GM12873 (cell line): ENCODE results near the gene GLRX.

ENCODE experiments used
- TF ChIP-seq, protein P1 (sequence below): IDR thresholded peaks from 2 replicates; pipeline ENCODE4 v1.5.1; 2012; ENCODE audit warnings: low read depth, mild to moderate bottlenecking, moderate library complexity, low read length, control low read depth; ENCODE audit not compliant: insufficient read depth; ENCODE audit errors: missing control alignments

The GLRX gene

DNA sequence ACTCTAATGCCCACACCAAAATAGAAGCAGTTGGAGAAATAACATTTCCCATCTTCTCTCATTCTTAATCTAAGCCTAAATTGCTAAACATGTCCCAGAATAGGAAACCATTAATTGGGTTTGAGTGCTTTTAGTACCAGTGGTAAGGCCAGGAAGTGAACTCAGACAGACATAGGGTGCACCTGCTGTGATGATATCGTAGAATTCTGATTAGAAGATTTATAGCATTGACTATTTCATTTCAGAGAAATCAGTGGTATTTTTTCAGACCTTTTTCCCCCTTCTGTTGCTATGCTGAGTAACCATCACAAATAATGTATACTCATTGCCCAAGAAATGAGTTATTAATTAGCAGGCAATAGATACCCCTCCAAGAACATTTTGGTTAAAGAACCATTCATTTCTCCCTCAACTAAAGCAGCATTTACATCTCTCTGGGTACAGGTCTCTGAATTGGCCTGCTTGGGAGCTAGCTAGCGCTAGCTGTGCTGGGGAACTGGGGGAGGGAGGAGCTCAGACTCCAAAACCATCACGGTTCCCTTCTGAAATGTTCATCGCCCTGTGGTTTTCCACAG is 7.3 kb downstream of the GLRX start:
- TF ChIP-seq, protein P1, sequence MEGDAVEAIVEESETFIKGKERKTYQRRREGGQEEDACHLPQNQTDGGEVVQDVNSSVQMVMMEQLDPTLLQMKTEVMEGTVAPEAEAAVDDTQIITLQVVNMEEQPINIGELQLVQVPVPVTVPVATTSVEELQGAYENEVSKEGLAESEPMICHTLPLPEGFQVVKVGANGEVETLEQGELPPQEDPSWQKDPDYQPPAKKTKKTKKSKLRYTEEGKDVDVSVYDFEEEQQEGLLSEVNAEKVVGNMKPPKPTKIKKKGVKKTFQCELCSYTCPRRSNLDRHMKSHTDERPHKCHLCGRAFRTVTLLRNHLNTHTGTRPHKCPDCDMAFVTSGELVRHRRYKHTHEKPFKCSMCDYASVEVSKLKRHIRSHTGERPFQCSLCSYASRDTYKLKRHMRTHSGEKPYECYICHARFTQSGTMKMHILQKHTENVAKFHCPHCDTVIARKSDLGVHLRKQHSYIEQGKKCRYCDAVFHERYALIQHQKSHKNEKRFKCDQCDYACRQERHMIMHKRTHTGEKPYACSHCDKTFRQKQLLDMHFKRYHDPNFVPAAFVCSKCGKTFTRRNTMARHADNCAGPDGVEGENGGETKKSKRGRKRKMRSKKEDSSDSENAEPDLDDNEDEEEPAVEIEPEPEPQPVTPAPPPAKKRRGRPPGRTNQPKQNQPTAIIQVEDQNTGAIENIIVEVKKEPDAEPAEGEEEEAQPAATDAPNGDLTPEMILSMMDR = no peak

DNA sequence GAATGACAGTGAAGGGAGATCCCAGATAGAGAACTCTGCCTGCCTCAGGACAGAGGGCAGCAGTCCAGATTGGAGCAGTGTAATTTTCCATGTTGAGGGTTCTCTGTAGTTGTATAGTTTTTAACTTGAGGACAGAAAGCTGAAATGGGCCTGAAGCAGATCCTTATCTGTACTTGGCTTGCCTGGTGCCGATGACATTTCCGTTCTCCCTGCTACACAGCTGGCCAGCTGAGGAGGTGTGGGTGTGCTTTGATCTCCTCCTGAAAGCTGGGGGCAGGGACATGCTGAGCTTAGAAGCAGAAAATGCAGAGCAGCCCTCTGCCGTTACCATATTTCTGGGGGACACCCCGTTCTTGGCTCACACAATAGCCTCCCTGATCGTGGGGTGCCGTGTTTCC is 10.5 kb downstream of the GLRX start:
- TF ChIP-seq, protein P1 = no peak

DNA sequence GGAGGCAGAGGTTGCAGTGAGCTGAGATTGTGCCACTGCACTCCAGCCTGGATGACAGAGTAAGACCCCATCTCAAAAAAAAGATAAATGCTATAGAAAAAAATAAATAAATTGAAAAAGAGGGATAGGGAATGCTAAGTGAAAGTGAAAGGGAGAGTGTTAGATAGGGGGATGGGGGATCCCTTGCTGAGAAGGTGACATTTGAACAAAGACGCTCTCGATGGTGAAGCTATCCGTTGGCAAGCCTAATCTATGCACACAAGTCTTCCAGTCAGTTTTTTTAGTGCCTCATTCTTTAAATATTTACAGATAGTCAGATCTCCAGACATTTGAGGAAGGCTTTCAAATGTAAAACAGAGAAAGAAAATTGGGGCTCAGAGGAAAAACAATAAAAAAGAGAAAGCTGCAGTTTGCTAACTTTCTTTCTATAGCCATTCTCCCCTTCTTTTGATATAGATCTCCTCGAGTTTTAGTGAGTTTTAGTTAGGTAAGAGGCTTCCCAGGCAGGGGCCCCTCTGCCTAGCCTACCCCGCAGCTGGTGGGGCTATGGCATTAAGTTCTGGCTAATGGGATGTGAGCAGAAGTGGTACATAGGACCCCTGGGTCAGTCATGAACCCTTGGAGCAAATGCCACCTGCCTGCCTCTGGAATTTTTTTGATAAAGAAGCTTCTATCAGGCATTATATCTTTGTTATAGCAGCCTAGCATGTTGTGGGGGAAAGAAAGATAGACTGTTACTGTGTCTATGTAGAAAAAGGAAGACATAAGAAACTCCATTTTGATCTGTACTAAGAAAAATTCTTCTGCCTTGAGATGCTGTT is 12.0 kb downstream of the GLRX start:
- TF ChIP-seq, protein P1 = no peak

DNA sequence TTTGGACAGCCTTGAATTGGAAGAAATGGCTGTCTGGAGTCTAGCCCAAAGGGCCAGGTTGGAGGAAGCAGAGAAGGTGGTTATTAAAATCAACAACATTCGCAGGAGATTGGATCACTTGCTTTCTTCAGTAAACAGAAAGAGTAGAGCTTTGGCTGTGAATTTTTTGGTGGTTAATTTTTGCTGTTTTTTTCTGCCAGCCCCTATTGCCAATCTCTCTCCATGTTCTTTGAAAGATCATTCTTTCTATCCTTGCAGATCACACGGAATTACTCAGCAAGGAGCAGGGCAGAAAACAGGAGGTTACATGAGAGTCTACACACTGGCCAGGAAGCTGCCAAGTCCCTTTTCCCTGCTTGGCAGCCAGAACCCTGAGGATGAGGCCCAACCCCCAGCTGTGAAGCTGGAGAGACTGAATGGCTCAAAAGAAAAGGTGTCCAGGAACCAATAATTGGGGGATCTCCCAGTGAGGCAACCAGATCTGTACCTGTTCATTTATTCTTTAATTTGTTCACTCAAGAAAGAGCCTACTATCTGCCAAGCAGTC is 13.0 kb downstream of the GLRX start:
- TF ChIP-seq, protein P1 = no peak

DNA sequence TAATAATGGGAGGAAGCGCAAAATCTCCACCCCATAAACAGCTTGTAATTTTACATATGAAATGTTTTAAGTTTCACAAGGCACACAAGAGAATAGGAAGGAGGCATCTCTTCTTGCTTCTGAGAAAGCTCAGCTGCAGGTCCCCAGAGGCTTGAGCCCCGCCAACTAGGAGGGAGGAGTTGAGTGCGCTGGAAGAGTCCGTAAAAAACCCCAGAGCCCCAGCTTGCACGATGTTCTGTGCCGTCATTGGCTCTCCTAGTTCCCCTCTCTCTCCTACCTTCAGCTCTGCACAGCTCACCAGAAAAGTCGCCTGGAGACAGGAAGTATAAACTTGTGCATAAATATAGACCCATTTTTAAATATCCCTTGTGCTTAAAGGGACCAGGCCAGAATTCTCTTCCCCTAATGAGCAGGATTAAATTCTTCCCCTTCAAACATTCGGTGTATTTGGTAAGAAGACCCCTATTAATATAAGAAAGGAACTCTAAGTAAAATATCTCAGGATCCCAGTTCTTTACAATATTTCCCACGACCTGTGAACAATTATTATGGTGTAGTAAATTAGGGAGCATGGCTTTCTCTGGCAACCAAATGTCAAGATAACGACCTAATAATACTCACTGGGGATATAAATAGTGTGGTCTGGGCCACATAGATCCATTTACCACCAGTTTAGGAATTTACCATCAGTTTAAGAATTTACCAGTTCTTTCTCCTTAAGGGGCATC is 13.7 kb downstream of the GLRX start:
- TF ChIP-seq, protein P1 = no peak

DNA sequence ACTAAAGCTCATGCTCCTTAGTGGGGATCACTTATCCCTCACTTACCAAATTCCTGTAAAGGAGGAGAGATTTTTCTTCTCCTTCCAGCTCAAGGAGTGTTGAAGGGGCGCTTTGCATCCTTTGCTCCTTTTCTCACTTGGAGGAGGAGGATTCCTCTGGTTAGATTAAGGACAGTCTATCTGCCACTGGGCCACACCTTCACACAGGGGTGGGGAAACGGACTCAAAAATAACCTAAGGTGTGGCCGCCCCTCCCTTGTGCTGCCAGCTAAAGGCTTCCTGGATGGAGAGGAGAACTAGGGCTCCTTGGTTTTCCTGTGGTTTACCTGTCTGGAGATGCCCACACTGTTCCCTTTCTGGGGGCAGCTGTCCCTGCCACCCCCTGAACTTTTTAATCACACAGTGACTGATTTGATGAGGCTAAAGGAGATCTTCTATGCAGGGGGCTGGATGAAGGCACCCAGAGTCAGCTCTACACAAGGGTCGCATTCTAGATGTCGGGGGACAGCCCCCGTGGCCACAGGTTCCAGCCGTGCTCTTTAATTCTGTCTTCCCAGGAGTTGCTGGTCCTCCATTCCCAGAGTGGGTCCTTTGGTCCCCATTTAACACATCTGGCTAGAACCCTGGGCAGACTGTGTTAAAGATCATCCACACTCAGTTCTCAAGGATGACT is 14.4 kb downstream of the GLRX start:
- TF ChIP-seq, protein P1 = no peak
